NK-92 (cell line): Measurements from ENCODE around the gene PAXX.
"Not testable (repeated sequence)": the region's sequence is repeated elsewhere in the genome, so short reads cannot be mapped to it uniquely, and the experiment has no call there.

Experiments
- DNase-seq: peaks from one replicate; lab custom pipeline; 2025; ENCODE audit not compliant: unreplicated experiment; lab: John Stamatoyannopoulos, UW

The PAXX gene

DNA sequence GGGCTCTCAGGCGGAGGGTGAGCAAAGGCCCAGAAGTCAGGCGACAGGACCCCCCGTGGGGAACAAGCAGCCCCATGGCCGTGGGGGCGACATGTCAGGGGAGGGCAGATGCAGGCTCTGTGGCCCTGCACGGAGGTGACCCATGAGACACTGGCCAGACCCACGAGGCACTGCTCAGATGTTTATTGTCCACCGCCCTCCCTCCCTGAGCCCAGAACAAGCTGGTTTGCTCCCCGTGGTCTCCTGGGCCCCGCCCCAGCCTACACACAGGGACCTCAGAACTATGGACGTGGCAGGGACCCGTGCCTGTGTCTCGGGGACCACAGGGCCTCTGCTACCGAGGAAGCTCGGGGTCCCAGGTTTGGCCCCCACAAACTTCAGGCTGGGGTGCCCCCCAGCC lies 37.8 kb downstream of the PAXX start:
- no peak for DNase-seq

DNA sequence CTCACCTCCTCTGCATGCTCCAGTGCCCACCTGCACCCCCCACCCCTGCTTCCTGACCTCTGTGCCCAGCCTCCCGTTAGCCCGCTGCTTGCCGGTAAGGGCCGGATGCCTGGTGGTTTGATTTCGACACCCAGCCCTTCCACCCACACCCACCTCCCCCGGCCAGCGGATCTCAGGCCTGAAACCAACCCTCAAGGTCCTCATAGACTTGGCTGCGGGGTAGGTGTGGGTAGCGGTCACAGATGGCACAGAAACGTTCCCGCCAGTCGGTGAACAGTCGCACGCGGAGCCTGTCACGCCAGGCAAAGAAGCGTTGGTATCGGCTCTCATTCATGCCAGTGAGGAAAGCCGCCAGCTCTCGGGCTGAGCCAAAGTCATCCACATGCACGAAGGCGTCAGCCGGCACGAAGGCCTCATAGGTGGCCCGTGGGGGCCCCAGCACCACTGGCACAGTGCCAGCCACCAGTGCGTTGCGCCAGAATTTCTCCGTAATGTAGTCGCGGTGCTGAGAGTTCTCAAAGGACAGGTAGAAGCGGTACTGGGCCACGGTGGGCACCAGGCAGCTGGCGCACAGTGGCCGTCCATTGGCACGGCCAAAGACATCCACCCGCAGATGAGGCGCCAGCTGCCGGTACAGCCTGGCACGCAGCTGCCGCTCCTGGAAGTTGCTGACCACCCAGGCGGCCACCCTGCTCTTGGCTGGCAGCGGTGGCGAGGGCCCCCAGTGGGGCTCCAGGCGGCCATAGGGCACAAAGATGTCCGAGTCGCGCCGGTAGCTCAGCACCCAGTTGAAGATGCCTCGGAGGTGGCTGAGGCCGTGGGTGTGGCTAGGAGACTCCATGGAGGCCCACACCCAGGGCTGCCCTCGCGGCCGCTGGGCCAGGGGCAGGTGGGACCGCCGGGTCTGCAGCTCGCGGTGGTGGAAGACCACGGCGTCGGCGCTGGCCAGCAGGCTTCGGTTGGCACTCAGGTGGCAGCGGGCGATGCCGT lies 38.6 kb downstream of the PAXX start:
- no peak for DNase-seq

DNA sequence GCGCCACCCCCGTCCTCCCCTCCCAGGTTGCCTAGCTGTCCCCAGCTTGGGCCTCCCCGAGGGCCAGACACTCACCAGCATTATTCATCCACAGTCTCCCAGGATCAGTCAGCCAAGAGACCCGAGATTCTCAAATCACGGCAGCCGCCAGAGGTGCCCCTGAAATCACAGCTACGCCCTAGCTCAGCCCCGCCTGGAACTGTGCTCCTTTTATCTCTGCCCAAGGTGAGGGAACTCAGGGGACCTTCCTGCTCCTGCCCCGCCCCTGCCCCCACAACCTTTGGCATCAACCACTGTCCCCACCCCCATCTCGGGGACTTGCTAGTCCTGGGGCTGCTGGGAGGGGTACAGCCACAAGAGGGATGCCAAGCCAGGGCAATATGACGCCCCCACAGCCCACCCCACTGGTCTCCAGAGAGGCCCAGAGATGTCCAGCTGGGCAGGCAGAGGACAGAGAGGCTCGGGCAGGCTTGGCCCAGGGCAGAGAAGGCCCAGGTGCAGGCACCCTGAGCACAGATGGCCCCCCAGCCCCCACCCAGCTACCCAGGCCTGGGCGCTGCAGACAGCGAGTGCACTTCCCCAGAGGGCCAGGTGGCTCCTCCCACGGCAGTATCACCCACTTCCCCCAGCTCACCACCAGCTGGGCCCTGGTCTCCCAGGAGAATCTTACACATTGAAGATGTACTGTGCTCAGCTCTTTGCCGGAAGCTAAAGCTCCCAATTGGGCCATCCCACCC lies 39.9 kb downstream of the PAXX start, which contains the start of gene FUT7:
FUT7 (minus strand) TSS at position 185 of the 737 bp plus-strand sequence; CDS start at position 88, 97 bp downstream.
- no peak for DNase-seq

DNA sequence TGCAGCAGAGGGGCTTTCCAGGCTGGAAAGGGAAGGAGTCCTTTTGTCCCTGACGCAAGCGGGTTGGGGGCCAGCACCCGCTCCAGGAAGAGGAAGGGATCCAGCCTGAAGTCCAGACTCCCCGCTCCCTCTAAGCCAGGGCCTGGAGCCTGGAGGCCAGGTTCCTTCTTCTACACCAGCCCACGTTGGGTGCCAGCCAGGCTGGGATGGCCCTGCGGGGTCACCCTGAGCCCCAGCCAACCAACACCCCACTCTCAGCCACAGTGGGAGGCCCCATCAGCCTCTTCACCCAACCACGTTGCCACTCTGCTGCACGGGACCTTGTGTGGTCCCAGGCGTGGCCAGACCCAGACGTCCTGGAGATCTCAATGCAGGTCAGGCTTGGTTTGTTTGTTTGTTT lies 40.6 kb downstream of the PAXX start:
- no peak for DNase-seq

DNA sequence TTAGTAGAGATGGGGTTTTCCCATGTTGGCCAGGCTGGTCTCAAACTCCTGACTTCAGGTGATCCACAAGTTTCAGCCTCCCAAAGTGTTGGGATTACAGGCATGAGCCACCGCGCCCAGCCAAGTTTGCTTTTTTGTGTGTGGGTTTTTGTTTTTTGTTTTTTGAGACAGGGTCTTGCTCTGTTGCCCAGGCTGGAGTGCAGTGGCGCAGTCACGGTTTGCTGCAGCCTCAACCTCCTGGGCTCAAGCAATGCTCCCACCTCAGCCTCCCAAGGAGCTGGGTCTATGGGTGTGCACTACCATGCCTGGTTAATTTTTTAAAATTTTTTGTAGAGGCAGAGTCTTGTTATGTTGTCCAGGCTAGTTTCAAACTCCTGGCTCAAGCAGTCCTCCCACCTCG lies 41.3 kb downstream of the PAXX start:
- not testable (repeated sequence) for DNase-seq

DNA sequence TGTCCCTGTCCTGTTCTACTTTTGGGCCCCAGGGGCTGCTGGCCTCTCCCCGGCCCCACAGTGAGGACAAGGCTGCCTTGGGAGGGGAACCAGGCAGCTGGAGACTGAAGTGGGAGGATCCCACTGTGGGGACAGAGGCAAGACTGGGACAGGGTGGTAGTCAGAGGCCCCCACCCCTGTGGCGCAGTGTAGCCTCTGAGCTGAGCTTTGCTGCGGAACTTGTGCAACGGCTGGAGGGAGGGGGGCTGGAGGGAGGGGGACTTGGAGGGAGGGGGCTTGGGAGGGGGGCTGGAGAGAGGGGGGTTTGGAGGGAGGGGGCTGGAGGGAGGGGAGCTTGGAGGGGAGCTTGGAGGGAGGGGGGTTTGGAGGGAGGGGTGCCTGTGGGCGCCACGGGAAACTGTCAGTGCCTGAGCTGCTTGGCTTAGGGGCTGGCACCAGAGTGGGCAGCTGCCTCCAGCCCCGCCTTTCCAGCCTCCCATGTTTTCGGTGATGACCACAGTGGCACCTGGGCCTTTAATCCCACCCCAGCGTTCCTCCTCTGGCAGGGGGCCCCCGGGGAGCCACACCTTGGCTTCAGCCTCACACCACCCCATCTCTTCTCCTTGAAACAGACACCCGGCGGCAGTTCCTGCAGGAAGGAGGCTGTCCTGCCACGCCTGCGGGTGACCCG lies 42.0 kb downstream of the PAXX start:
- DNase-seq = no peak

DNA sequence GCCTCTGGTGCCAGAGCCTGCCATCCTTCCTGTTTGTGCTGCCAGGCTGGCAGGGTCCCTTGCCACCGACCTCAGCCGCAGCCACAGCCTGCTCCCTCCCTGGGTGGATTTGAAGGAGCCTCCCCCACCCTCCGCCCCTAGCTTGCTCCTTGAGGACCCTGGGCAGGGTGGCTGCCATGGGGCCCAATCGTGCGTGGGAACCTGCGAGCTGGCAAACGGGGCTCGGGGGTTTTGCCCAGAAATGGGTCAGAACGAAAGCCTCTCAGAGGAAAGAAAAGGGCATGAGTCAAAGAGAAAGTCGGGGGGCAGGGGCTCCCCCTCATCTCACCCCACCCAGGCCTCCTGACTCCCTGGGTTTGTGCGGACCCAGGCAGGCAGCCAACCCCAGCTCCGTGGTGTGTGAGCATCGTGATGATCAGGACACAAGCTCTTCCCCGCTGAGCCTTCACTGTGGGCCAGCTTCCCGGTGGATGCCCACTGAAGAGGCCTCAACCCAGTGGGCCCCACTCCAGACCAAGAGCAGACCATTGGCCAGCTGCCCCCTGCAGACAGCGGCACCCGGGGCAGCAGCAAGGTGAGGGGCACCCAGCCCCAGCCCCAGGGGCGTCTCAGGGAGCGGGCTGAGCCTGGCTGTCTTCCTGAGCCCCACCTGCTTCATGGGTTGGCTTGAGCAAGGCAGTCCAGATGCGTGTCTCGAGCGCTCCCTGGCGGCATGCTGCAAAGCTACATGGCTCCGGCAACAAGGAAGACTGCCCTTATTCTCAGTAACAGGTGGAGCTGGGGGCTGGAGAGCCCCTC lies 42.7 kb downstream of the PAXX start:
- no peak for DNase-seq

DNA sequence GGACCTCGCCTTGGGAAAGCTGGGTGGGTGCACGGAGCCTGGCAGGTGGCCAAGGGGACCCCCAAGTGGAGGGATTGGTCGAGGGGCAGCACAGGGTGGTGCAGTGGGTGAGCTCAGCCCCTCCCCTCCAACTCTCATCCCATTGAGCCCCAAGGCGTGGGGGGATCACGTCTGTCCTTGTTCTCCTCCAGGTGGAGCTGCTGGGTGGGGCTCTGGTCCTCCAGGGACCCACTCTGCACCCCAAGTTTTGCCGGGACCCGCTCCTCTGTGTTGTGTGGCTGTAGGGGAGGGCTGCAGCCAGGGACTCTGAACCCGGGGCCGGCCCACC lies 43.2 kb downstream of the PAXX start:
- DNase-seq = no peak

DNA sequence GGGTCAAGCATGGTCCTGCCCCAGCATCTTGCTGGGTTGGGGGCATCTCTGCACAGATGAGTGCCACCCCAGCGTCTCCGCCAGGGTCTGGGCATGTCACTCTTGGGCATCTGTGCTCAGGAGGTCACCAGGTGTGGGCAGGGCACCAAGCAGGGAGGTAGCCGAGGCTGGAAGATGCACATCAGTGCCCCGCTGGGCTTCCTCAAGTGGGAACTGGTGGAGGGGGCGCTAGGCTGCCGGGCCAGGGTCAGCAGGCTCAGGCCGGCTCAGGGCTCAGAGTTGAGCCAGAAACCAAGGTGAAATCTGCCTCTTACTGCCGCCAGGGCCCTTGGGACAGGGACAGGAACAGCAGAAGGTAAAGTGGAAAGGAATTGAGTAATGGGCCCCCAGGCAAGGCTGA lies 43.7 kb downstream of the PAXX start:
- DNase-seq = no peak

DNA sequence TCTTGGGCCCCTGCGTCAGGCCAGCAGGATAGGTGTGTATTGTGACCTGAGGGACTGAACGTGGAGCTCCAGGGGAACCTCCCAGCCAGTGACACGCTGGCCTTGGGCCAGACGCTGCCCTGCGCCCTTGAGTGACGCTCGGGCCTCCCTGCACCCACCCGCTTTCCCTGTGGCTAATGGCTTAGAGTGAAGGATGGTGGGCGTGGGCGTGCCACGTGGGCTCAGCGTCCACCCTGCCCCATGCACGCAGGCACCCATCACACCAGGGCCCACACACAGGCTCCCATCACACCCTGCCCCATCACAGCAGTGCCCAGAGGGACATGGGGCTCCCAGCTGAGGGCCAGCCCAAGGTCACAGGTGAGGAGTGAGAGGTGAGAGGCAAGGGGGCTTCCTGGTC lies 44.8 kb downstream of the PAXX start:
- DNase-seq = no peak

DNA sequence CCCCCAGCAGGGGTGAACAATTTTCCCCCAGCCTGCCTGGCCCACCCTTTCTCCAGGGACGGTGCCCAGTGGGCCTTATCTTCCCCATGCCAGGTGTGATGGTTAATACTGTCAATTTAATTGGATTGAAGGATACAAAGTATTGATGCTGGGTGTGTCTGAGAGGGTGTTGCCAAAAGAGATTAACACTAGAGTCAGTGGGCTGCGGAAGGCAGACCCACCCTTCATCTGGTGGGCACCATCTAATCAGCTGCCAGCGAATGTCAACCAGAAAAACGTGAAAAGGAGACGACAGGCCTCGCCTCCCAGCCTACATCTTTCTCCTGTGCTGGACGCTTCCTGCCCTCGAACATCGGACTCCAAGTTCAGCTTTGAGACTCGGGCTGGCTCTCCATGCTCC lies 45.3 kb downstream of the PAXX start:
- no peak for DNase-seq

DNA sequence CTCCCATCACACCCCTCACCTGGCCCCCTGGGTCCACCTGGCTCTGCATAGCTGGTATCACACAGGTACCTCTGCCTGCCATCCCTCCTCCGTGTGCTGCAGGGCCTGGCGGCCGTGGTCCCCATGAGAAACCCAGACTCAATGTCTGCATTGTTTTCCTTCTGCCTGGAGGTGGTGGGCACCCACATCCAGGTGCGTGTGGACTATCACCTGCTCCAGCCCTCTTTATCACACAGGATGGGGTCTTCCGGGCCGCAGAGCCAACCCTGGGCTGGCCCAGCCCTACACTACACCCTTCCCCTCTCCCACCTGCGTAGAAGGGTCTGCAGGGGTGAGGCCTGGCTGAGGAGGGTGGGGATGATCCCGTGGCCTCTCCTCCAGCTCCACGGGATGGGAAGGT lies 46.7 kb downstream of the PAXX start:
- DNase-seq = no peak

DNA sequence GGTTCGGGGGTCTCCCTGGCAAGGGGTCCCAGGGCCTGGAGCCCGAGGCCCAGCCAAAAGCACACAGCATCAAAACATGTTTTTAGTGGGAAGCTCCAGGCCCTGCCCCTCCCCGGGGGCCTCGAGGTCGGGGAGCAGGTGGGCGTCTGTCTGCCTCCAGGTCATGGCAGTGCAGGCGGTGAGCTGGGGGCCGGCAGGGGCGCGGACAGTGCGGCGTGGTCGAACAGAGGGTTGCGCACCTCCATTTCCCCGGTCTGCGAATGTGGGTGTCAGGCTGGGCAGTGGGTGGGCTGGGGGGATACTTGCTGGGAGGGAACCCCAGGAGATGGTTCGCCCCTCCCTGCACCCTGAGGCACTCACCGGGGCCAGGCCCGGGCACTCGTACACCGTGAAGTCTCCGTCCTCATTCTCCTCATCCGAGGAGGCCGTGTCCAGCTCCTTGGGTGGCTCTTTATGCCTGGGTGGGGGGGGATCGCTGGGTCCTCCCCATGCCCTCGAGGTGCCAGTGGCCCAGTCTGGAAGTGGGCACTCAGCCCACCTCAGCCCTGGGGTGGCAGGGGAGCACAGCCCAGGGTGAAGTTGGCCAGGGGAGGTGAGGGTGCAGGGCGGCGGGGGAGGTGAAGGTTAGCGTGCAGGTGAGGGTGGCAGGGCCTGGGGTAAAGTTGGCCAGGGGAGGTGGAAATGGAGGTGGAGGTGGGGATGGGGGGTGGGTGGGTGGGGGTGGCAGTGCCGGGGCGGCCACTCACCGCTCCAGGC lies 47.6 kb downstream of the PAXX start:
- DNase-seq = no peak

DNA sequence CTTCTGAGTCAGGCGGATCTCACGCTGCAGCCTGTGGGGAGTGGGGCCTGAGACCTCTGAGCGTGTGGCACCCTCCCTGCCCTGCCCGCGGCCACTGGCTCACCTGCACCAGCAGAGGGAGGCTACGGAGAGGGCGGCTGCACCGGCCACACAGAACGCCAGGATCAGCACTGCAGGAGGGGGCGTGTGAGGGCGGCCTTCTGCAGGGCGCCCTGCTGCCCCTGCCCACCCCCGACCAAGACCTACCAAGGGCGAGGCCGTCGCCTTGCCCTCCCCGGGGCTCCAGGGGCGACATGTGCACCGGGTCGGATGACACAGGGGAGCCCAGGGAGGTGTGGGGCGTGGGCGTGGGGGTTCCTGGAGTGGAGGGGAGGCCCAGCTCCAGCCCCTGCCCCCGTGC lies 48.3 kb downstream of the PAXX start:
- no peak for DNase-seq

DNA sequence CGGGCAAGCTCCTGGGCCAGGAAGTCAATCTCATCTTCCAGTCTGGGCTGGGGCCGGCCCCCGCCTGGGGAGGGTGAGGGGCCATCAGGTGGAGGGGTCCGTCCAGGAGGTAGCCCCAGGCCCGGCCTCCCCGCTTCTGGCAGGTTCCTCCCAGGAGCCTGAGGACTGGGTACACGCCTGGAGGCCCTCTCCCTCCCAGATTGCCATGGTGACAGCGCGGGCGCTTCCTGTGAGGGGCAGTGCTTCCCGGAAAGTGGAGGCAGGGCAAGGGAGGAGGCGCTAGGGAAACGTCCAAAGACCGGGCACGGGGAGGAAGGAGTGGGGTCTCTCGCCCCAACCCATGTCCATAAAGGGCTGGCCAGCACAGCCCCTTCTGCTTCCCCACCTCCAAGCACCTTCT lies 48.9 kb downstream of the PAXX start:
- no peak for DNase-seq

DNA sequence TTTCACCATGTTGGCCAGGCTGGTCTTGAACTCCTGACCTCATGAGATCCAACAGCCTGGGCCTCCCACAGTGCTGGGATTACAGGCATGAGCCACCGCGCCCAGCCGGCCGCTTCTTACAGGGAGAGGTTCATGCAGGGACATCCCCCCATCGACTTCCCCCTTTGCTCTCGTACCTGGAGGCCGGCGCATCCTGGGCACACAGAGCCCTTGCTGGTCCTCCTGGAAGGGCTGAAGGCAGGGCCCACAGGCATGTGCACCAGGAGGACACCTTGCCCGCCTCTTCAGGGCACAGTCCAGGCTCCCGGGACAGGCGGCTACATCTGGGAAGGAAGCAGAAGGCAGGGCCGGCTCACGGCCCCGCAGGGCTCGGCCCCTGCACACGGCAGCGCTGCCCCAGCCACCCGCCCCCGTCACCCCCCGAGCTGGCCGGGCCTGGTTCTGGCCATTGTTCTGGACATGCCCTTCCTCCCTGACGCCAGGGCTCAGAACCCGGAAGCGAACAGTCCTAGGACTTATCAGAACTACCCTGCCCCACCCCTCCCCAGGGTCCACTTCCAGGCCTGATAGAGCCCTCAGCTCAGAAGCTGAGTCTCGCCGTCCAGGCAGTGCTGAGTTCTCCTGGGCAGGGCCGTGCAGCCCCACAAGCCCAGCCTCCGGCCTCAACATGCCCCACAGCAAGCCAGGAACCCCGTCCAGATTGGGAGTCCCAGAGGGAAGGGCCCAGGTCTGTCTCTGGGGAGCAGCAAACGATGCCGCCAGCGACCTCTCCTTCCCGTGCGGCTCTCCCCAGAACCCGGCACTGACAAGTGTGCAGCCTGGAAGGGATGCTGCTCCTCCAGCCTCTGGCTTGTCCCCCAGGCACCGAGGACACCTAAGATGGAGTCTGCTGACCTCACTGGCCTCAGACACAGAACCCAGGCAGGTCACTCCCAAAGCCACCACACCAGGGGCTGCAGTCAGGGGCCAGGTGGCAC lies 50.8 kb downstream of the PAXX start:
- DNase-seq = no peak
